Parathyroid adenoma (tissue), 2 donors: ENCODE measurements around the gene STARD8.

Experiments
- H2AFZ ChIP-seq: fragments of 300-600 bp; sonication (generic); one replicate; pipeline ENCODE4 v1.7.0; 2017; ENCODE audit warnings: antibody characterized with exemption, mild to moderate bottlenecking
- H3K27ac ChIP-seq: fragments of 300-600 bp; sonication (generic); one replicate; pipeline ENCODE4 v1.7.0; 2017
- H3K27me3 ChIP-seq: fragments of 300-600 bp; sonication (generic); one replicate; pipeline ENCODE4 v1.7.0; 2017; ENCODE audit warnings: low read length; ENCODE audit not compliant: control insufficient read depth, insufficient read depth
- H3K36me3 ChIP-seq: fragments of 300-600 bp; sonication (generic); one replicate; pipeline ENCODE4 v1.7.0; 2017; ENCODE audit warnings: low read length; ENCODE audit not compliant: control insufficient read depth, insufficient read depth
- H3K4me1 ChIP-seq: fragments of 300-600 bp; sonication (generic); one replicate; pipeline ENCODE4 v1.7.0; 2017; ENCODE audit warnings: control low read depth
- H3K4me2 ChIP-seq: fragments of 300-600 bp; sonication (generic); one replicate; pipeline ENCODE4 v1.7.0; 2017; ENCODE audit warnings: low read length
- H3K4me3 ChIP-seq: fragments of 300-600 bp; sonication (generic); one replicate; pipeline ENCODE4 v1.7.0; 2017; ENCODE audit warnings: low read depth, low read length
- H3K79me2 ChIP-seq: fragments of 300-600 bp; sonication (generic); one replicate; pipeline ENCODE4 v1.7.0; 2017; ENCODE audit warnings: control low read depth
- H3K9ac ChIP-seq: fragments of 300-600 bp; sonication (generic); one replicate; pipeline ENCODE4 v1.7.0; 2017; ENCODE audit warnings: mild to moderate bottlenecking
- H3K9me3 ChIP-seq: fragments of 300-600 bp; sonication (generic); one replicate; pipeline ENCODE4 v1.7.0; 2017; ENCODE audit warnings: low read length; ENCODE audit not compliant: control insufficient read depth
- TF ChIP-seq, protein P1 (sequence below): fragments of 300-600 bp; sonication (generic); IDR thresholded peaks from one replicate; pipeline ENCODE4 v1.7.0; 2017; ENCODE audit warnings: antibody characterized with exemption, mild to moderate bottlenecking
- donor health status: primary hyperparathyroidism.

Gene STARD8

DNA sequence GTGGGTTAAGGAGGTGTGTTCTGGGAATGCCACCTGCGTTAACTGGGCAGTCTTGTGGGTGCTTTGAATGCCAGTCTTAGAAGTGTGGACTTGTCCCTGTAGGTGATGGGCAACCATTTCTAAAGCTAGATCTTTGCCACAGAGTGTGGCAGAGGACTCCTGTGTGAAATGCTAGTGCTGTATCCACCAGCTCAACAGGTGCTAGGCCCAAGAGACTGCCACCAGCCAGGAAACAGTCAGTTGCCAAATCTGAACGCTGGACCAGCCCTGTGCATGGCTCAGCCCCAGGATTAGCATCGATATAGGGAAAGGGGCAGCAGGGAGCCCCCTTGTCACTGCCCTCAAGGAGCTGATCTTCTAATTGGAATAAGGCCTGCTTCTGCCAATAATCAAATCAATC is 35.3 kb downstream of the STARD8 start:
- Histone ChIP-seq H2AFZ (no peak overlapping the region), H3K4me3 (no peak overlapping the region), H3K4me2 (no peak overlapping the region), H3K36me3 (no peaks in the 10 kb centered on the region), H3K27ac (no peak overlapping the region), H3K4me1 (no peaks in the 10 kb centered on the region), H3K79me2 (no peaks in the 10 kb centered on the region), H3K9ac (no peak overlapping the region), H3K27me3 (no peaks in the 10 kb centered on the region), H3K9me3 (no peaks in the 10 kb centered on the region)
- TF ChIP-seq, protein P1, sequence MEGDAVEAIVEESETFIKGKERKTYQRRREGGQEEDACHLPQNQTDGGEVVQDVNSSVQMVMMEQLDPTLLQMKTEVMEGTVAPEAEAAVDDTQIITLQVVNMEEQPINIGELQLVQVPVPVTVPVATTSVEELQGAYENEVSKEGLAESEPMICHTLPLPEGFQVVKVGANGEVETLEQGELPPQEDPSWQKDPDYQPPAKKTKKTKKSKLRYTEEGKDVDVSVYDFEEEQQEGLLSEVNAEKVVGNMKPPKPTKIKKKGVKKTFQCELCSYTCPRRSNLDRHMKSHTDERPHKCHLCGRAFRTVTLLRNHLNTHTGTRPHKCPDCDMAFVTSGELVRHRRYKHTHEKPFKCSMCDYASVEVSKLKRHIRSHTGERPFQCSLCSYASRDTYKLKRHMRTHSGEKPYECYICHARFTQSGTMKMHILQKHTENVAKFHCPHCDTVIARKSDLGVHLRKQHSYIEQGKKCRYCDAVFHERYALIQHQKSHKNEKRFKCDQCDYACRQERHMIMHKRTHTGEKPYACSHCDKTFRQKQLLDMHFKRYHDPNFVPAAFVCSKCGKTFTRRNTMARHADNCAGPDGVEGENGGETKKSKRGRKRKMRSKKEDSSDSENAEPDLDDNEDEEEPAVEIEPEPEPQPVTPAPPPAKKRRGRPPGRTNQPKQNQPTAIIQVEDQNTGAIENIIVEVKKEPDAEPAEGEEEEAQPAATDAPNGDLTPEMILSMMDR, result no peak

DNA sequence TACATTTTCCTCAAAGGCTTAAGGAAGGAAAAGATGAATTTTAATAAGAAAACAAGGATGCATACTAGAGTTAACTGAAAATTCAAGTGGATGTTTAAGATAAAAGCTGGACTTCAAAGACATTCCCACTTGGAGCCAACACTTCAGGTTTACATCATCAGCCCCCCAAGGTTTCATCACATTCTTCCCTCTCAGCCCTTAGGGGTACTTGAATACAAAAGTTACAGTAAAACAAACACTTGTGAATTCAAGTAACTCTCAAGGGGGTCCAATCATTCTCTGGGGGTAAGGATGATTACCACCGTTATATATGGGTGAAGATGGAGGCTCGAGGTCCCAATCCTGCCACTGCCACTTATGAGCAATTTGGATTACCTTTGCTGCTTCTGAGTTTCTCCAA is 36.1 kb downstream of the STARD8 start:
- TF ChIP-seq, protein P1, result no peak
- Histone ChIP-seq H3K27ac (peak overlapping the region; percentile 15), H3K4me2 (no peak overlapping the region), H3K4me1 (no peaks in the 10 kb centered on the region), H3K9ac (no peak overlapping the region), H3K4me3 (no peak overlapping the region), H2AFZ (no peak overlapping the region), H3K79me2 (no peaks in the 10 kb centered on the region), H3K27me3 (no peaks in the 10 kb centered on the region), H3K36me3 (no peaks in the 10 kb centered on the region), H3K9me3 (no peaks in the 10 kb centered on the region)

DNA sequence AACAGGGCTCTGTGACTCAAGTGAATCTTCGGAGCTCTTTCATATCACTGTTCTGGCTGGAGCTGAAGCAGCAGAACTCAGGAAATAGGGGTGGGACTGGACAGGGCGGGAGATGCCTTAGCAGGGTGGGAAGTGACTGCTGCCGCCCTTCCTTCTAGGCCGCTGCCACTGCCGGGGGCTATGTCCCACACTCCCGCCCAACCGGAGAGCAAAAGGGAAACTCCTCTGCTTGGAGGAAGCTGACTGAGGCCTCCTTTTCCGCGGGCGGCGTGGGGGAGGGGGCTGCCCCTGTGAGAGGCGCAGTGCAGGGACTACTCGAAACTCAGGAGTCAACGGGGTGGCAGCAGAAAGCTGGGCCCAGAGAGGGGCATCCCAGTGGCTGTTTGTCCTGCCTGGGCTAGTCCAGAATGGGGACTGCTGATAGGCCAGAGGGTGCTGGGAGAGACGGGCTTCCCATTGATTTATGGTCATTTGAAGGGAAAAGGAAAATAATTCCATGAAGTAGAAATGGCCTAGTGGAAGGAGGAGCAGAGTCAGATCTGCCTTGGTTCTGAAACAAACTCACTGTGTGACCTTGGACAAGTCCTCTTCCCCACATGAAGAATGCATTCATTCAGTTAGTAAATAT is 36.9 kb downstream of the STARD8 start:
- H3K79me2 ChIP-seq, result no peaks in the 10 kb centered on the region
- no peak overlapping the region for H2AFZ ChIP-seq
- TF ChIP-seq, protein P1, result no peak
- no peaks in the 10 kb centered on the region for H3K27me3 ChIP-seq
- H3K9ac ChIP-seq, result no peak overlapping the region
- H3K4me1 ChIP-seq, result no peaks in the 10 kb centered on the region
- no peak overlapping the region for H3K4me2 ChIP-seq
- no peaks in the 10 kb centered on the region for H3K36me3 ChIP-seq
- no peak overlapping the region for H3K4me3 ChIP-seq
- no peaks in the 10 kb centered on the region for H3K9me3 ChIP-seq
- H3K27ac ChIP-seq, result no peak overlapping the region

DNA sequence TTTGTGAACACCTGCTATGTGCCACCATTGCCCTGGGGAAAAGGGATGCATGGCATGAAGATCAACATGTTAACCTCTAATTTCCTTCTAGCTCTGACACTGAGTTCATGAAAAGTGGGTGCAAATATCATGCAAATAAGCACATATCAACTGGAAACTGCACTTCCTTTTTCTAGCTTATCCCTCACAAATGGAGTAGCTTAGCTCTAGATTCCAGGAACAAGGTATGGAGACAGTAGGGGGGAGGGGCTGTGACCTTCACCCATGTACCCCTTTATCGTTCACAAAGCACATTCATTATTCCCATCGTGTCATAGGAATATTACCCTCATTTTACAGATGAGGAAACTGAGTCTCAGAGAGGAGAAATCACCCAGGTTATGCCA is 37.4 kb downstream of the STARD8 start:
- Histone ChIP-seq H3K36me3 (no peaks in the 10 kb centered on the region), H3K4me1 (no peaks in the 10 kb centered on the region), H3K27ac (no peak overlapping the region), H2AFZ (no peak overlapping the region), H3K9ac (no peak overlapping the region), H3K9me3 (no peaks in the 10 kb centered on the region), H3K4me2 (no peak overlapping the region), H3K79me2 (no peaks in the 10 kb centered on the region), H3K27me3 (no peaks in the 10 kb centered on the region), H3K4me3 (no peak overlapping the region)
- TF ChIP-seq, protein P1, result no peak

DNA sequence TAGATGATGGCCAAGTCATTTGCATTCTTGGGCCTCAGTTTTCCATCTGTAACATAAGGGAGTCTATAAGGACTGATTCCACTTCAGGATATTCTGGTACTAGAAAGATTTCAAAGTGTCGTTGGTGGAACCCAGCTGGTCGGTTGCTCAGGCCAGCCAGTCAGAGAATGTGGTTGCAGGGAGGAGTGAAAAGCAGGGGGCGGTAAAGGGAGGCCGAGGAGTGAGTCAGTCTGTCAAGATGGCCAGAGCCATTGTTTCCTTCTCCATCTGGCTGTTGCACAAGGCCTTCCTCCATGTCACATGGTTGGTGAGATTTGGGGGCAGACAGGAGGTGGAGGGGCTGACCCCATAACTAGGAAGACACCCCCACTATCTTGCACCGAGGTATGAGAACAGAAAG is 38.2 kb downstream of the STARD8 start:
- Histone ChIP-seq H3K27me3 (no peaks in the 10 kb centered on the region), H3K36me3 (no peaks in the 10 kb centered on the region), H3K4me2 (no peak overlapping the region), H3K9ac (no peak overlapping the region), H3K4me1 (no peaks in the 10 kb centered on the region), H3K9me3 (no peaks in the 10 kb centered on the region), H3K4me3 (no peak overlapping the region), H2AFZ (no peak overlapping the region), H3K79me2 (no peaks in the 10 kb centered on the region), H3K27ac (peak overlapping the region; percentile 24)
- TF ChIP-seq, protein P1, result no peak
